HG03521 (cell line): ENCODE measurements around the gene LAD1.

Experiments
- ATAC-seq: cut with Tn5 transposase; IDR thresholded peaks from one replicate; pipeline ENCODE4 v1.9.1; 2021; ENCODE audit warnings: mild to moderate bottlenecking, moderate library complexity; ENCODE audit not compliant: unreplicated experiment

The LAD1 gene

GRCh38 chr1:201353186-201353940 lies 45.8 kb downstream of the LAD1 start:
- ATAC-seq = no peak

GRCh38 chr1:201351617-201352016 lies 47.5 kb downstream of the LAD1 start:
- no peak for ATAC-seq

GRCh38 chr1:201350884-201351283 lies 48.2 kb downstream of the LAD1 start:
- no peak for ATAC-seq

GRCh38 chr1:201350361-201350725 lies 48.8 kb downstream of the LAD1 start:
- no peak for ATAC-seq

GRCh38 chr1:201349092-201349491 lies 50.0 kb downstream of the LAD1 start:
- no peak for ATAC-seq

- ATAC-seq = peak; percentile 43
Observed at GRCh38 chr1:201348211-201348566, 50.9 kb downstream of the LAD1 start.

GRCh38 chr1:201347498-201348210 lies 51.5 kb downstream of the LAD1 start:
- no peak for ATAC-seq

- ATAC-seq = no peak
Observed at GRCh38 chr1:201346987-201347386, 52.1 kb downstream of the LAD1 start.

- no peak for ATAC-seq
Observed at GRCh38 chr1:201346337-201346939, 52.7 kb downstream of the LAD1 start.

GRCh38 chr1:201345081-201345355 lies 54.1 kb downstream of the LAD1 start:
- no peak for ATAC-seq

- no peak for ATAC-seq
Observed at GRCh38 chr1:201344206-201345080, 54.7 kb downstream of the LAD1 start.

GRCh38 chr1:201341377-201341776 lies 57.7 kb downstream of the LAD1 start:
- ATAC-seq = no peak

- ATAC-seq = no peak
Observed at GRCh38 chr1:201336711-201337450, 62.2 kb downstream of the LAD1 start.

- no peak for ATAC-seq
Observed at GRCh38 chr1:201335901-201336300, 63.2 kb downstream of the LAD1 start.

GRCh38 chr1:201335174-201335870 lies 63.8 kb downstream of the LAD1 start:
- no peak for ATAC-seq

- ATAC-seq = no peak
Observed at GRCh38 chr1:201334325-201335173, 64.6 kb downstream of the LAD1 start.

GRCh38 chr1:201332616-201333335 lies 66.3 kb downstream of the LAD1 start:
- no peak for ATAC-seq

GRCh38 chr1:201332021-201332420 lies 67.1 kb downstream of the LAD1 start:
- no peak for ATAC-seq

GRCh38 chr1:201331166-201331565 lies 68.0 kb downstream of the LAD1 start:
- no peak for ATAC-seq
